Neural cell (in vitro differentiated cells): Measurements from ENCODE around the gene P3H2. TPM values are rescaled to one million over a fixed set of nuclear protein-coding genes. Genes with fewer than 3 reads are reported as not detected.

Experiments used
- H2AFZ ChIP-seq: fragments of 200-600, 300-800 bp; sonication (generic), shearing (Covaris generic); 2 replicates; pipeline ENCODE4 v1.6.0; 2014; ENCODE audit warnings: low read depth, mild to moderate bottlenecking, antibody characterized with exemption, low read length, moderate library complexity
- H3F3A ChIP-seq: fragments of 200-600 bp; shearing (Covaris generic); 2 replicates; pipeline ENCODE4 v1.6.1; 2016; ENCODE audit warnings: mild to moderate bottlenecking, moderate library complexity, mixed read lengths, antibody characterized with exemption, low read length; ENCODE audit not compliant: insufficient read depth, poor library complexity, severe bottlenecking
- H3K27ac ChIP-seq: fragments of 200-600, 300-800 bp; sonication (generic), shearing (Covaris generic); 2 replicates; pipeline ENCODE4 v1.5.1; 2014; ENCODE audit warnings: mild to moderate bottlenecking, low read length, moderate library complexity
- H3K27me3 ChIP-seq: fragments of 300-800, 200-600 bp; sonication (generic), shearing (Covaris generic); 2 replicates; pipeline ENCODE4 v1.6.0; 2014; ENCODE audit warnings: mild to moderate bottlenecking, low read depth, low read length, moderate library complexity; ENCODE audit not compliant: insufficient read depth
- H3K36me3 ChIP-seq: fragments of 300-800, 200-600 bp; sonication (generic), shearing (Covaris generic); 2 replicates; pipeline ENCODE4 v1.5.1; 2014; ENCODE audit warnings: mild to moderate bottlenecking, antibody characterized with exemption, low read length, moderate library complexity; ENCODE audit not compliant: insufficient read depth
- H3K4me2 ChIP-seq: fragments of 300-800, 200-600 bp; sonication (generic), shearing (Covaris generic); 2 replicates; pipeline ENCODE4 v1.6.0; 2014; ENCODE audit warnings: mild to moderate bottlenecking, low read length
- H3K4me3 ChIP-seq: fragments of 300-800, 200-600 bp; sonication (generic), shearing (Covaris generic); 2 replicates; pipeline ENCODE4 v1.5.1; 2014; ENCODE audit warnings: mild to moderate bottlenecking, low read length, moderate library complexity
- H3K79me2 ChIP-seq: fragments of 200-600 bp; shearing (Covaris generic); replicated peaks from 2 replicates; pipeline ENCODE4 v1.6.0; 2014; ENCODE audit warnings: mild to moderate bottlenecking, low read length, moderate library complexity; ENCODE audit not compliant: insufficient read depth
- H3K9ac ChIP-seq: fragments of 300-800, 200-600 bp; sonication (generic), shearing (Covaris generic); 2 replicates; pipeline ENCODE4 v1.6.1; 2016; ENCODE audit warnings: mild to moderate bottlenecking, low read length, mixed read lengths
- H3K9me2 ChIP-seq: fragments of 200-600 bp; shearing (Covaris generic); 2 replicates; pipeline ENCODE4 v1.6.1; 2016; ENCODE audit warnings: mild to moderate bottlenecking, low read length, mixed read lengths; ENCODE audit not compliant: insufficient read depth
- H3K9me3 ChIP-seq: fragments of 200-600, 300-800 bp; sonication (generic), shearing (Covaris generic); 2 replicates; pipeline ENCODE4 v1.6.1; 2016; ENCODE audit warnings: mild to moderate bottlenecking, mixed run types, low read length, moderate library complexity, mixed read lengths
- H4K20me1 ChIP-seq: fragments of 200-600 bp; shearing (Covaris generic); 2 replicates; pipeline ENCODE4 v1.6.1; 2016; ENCODE audit warnings: mild to moderate bottlenecking, mixed run types; ENCODE audit not compliant: insufficient read depth
- CTCF ChIP-seq: fragments of 450-650 bp; IDR thresholded peaks from 2 replicates; pipeline ENCODE4 v1.5.1; 2014; ENCODE audit warnings: antibody characterized with exemption, mild to moderate bottlenecking, moderate library complexity; ENCODE audit not compliant: poor library complexity, severe bottlenecking
- EP300 ChIP-seq: fragments of 450-650 bp; conservative IDR thresholded peaks from 2 replicates; pipeline ENCODE4 v1.6.1; 2014; ENCODE audit warnings: antibody characterized with exemption, mild to moderate bottlenecking, moderate library complexity; ENCODE audit not compliant: poor library complexity, severe bottlenecking
- EZH2 ChIP-seq: fragments of 200-600, 300-800 bp; shearing (Covaris generic), sonication (generic); IDR thresholded peaks from 2 replicates; pipeline ENCODE4 v1.6.1; 2014; ENCODE audit warnings: antibody characterized with exemption, low read length, borderline replicate concordance, mild to moderate bottlenecking; ENCODE audit not compliant: insufficient read depth, poor library complexity, severe bottlenecking
- MXI1 ChIP-seq: fragments of 450-650 bp; conservative IDR thresholded peaks from 2 replicates; pipeline ENCODE4 v1.6.1; 2014; ENCODE audit warnings: antibody characterized with exemption, mild to moderate bottlenecking; ENCODE audit not compliant: poor library complexity, severe bottlenecking
- POLR2AphosphoS5 ChIP-seq: IDR thresholded peaks from 2 replicates; pipeline ENCODE4 v1.6.1; 2012
- RAD21 ChIP-seq: fragments of 450-650 bp; conservative IDR thresholded peaks from 2 replicates; pipeline ENCODE4 v1.6.1; 2014; ENCODE audit warnings: antibody characterized with exemption, mild to moderate bottlenecking, moderate library complexity
- SMC3 ChIP-seq: fragments of 450-650 bp; conservative IDR thresholded peaks from 2 replicates; pipeline ENCODE4 v1.6.1; 2014; ENCODE audit warnings: antibody characterized with exemption, mild to moderate bottlenecking, moderate library complexity; ENCODE audit not compliant: poor library complexity
- TAF1 ChIP-seq: IDR thresholded peaks from 2 replicates; pipeline ENCODE4 v1.6.1; 2012; ENCODE audit warnings: low read depth
- polyA plus RNA-seq: library from polyadenylated mRNA; depleted of rRNA; stranded (reverse); fragments of >200 nt; gene quantifications from 2 replicates; pipeline ENCODE4 v1.2.3, GENCODE V29; 2014
- TF ChIP-seq, protein P1 (sequence below): IDR thresholded peaks from 2 replicates; pipeline ENCODE4 v1.6.1; 2012; ENCODE audit warnings: borderline replicate concordance

The P3H2 gene
- polyA plus RNA-seq, 1 donor from 2014 or later = 0.68 TPM

- Histone ChIP-seq H3K27ac (no peak overlapping the region), H3K4me2 (no peak overlapping the region), H3F3A (no peaks in the 10 kb centered on the region), H3K36me3 (no peaks in the 10 kb centered on the region), H3K9ac (no peak overlapping the region), H3K9me3 (no peaks in the 10 kb centered on the region), H4K20me1 (no peaks in the 10 kb centered on the region), H3K79me2 (no peaks in the 10 kb centered on the region), H2AFZ (no peak overlapping the region), H3K27me3 (no peaks in the 10 kb centered on the region), H3K4me3 (no peak overlapping the region), H3K9me2 (no peaks in the 10 kb centered on the region)
- TF ChIP-seq POLR2AphosphoS5 (no peak), EZH2 (no peak), TAF1 (no peak), SMC3 (no peak), MXI1 (no peak), EP300 (no peak), CTCF (no peak), RAD21 (no peak)
- TF ChIP-seq, protein P1, sequence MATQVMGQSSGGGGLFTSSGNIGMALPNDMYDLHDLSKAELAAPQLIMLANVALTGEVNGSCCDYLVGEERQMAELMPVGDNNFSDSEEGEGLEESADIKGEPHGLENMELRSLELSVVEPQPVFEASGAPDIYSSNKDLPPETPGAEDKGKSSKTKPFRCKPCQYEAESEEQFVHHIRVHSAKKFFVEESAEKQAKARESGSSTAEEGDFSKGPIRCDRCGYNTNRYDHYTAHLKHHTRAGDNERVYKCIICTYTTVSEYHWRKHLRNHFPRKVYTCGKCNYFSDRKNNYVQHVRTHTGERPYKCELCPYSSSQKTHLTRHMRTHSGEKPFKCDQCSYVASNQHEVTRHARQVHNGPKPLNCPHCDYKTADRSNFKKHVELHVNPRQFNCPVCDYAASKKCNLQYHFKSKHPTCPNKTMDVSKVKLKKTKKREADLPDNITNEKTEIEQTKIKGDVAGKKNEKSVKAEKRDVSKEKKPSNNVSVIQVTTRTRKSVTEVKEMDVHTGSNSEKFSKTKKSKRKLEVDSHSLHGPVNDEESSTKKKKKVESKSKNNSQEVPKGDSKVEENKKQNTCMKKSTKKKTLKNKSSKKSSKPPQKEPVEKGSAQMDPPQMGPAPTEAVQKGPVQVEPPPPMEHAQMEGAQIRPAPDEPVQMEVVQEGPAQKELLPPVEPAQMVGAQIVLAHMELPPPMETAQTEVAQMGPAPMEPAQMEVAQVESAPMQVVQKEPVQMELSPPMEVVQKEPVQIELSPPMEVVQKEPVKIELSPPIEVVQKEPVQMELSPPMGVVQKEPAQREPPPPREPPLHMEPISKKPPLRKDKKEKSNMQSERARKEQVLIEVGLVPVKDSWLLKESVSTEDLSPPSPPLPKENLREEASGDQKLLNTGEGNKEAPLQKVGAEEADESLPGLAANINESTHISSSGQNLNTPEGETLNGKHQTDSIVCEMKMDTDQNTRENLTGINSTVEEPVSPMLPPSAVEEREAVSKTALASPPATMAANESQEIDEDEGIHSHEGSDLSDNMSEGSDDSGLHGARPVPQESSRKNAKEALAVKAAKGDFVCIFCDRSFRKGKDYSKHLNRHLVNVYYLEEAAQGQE = no peak
These were observed 4.1 kb downstream of the P3H2 start for GRCh38 chr3:190116551-190117067.

DNA sequence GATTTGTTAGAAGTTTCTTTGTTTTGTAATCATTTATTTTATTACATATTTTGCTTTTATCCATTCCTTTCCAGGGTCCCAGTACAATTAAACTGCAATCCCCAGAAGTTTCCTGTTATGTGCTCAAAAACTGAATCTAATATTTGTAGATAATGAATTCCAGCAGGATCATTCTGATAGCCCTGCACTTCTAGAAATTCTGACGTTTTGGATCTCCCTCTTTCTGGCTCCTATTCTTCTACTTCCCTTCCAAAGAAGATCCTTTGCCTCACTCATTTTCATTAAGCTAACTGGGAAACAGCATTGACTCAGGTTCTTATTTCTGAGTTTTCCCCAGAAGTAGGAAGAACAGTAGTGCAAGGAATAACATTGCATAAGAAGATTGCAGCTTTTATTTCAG is 9.9 kb downstream of the P3H2 start:
- H3K4me3 ChIP-seq = no peak overlapping the region
- H3K9me3 ChIP-seq = no peaks in the 10 kb centered on the region
- no peaks in the 10 kb centered on the region for H3K36me3 ChIP-seq

More for the DNA sequence above, 9.9 kb downstream of the P3H2 start:
- no peaks in the 10 kb centered on the region for H3F3A ChIP-seq
- H3K4me2 ChIP-seq = no peak overlapping the region
- no peaks in the 10 kb centered on the region for H3K79me2 ChIP-seq
- H3K27ac ChIP-seq = no peak overlapping the region
- TF ChIP-seq, protein P1 = no peak
- no peak for TF ChIP-seq CTCF
- TF ChIP-seq SMC3 = no peak
- no peak for TF ChIP-seq MXI1
- TF ChIP-seq EZH2 = no peak
- no peak for TF ChIP-seq EP300
- TF ChIP-seq POLR2AphosphoS5 = no peak
- no peak for TF ChIP-seq TAF1
- TF ChIP-seq RAD21 = no peak
- H3K27me3 ChIP-seq = no peaks in the 10 kb centered on the region
- no peaks in the 10 kb centered on the region for H3K9me2 ChIP-seq
- H3K9ac ChIP-seq = no peak overlapping the region
- H2AFZ ChIP-seq = no peak overlapping the region
- no peaks in the 10 kb centered on the region for H4K20me1 ChIP-seq
